A549 (cell line): ENCODE measurements around the gene IGFBP4.

Experiments used
- BHLHE40 ChIP-seq: IDR thresholded peaks from 2 replicates; pipeline ENCODE4 v1.6.1; 2012; ENCODE audit warnings: low read depth, low read length, inconsistent platforms
- CTCF ChIP-seq: fragments of >200 bp; sonication (Bioruptor Twin); formaldehyde crosslinking; IDR thresholded peaks from 3 replicates; pipeline ENCODE4 v1.5.1; 2016
- EHMT2 ChIP-seq: fragments of 200-600 bp; sonication (generic); IDR thresholded peaks from 2 replicates; pipeline ENCODE4 v1.6.1; 2016; ENCODE audit warnings: antibody characterized with exemption, low read depth, mild to moderate bottlenecking, moderate library complexity
- FOXS1 ChIP-seq: fragments of 250-450 bp; sonication (Bioruptor Pico); IDR thresholded peaks from 2 replicates; pipeline ENCODE4 v1.5.0; 2020; ENCODE audit warnings: mild to moderate bottlenecking, moderate library complexity
- HOXB13 ChIP-seq: fragments of 250-450 bp; sonication (Bioruptor Pico); IDR thresholded peaks from 2 replicates; pipeline ENCODE4 v1.5.0; 2020; ENCODE audit warnings: low read depth, mild to moderate bottlenecking, moderate library complexity
- KDM1A ChIP-seq: fragments of 200-600 bp; sonication (generic); IDR thresholded peaks from 2 replicates; pipeline ENCODE4 v1.6.1; 2016; ENCODE audit warnings: low read depth, mild to moderate bottlenecking
- PHF8 ChIP-seq: fragments of 200-600 bp; sonication (generic); IDR thresholded peaks from 2 replicates; pipeline ENCODE4 v1.6.1; 2016; ENCODE audit warnings: low read depth, mild to moderate bottlenecking, antibody characterized with exemption, moderate library complexity, borderline replicate concordance
- POLR2A ChIP-seq: IDR thresholded peaks from 2 replicates; pipeline ENCODE4 v1.6.1; 2012; ENCODE audit warnings: mild to moderate bottlenecking, low read length
- RCOR1 ChIP-seq: fragments of 150-350 bp; IDR thresholded peaks from 2 replicates; pipeline ENCODE4 v1.6.1; 2014; ENCODE audit warnings: antibody characterized with exemption, low read length, low read depth

- TF ChIP-seq POLR2A = no peak
- no peak for TF ChIP-seq CTCF
- no peak for TF ChIP-seq RCOR1
- TF ChIP-seq PHF8 = no peak
- TF ChIP-seq EHMT2 = no peak
- TF ChIP-seq FOXS1 = no peak
- no peak for TF ChIP-seq BHLHE40
- TF ChIP-seq HOXB13 = no peak
- no peak for TF ChIP-seq KDM1A
These were observed 53.6 kb downstream of the IGFBP4 start for GRCh38 chr17:40496634-40497420.
